Astrocyte of the spinal cord (primary cell): ENCODE results near the gene AUTS2.
A peak's percentile ranks its signal among the peaks of the same experiment; 100 is the strongest.

Experiments
- DNase-seq: peaks from one replicate; pipeline ENCODE4 v3.0.0; 2011; ENCODE audit warnings: low read depth, low spot score
- H3K4me3 ChIP-seq: 2 replicates; pipeline ENCODE4 v1.5.1; 2011; ENCODE audit warnings: low read depth, mild to moderate bottlenecking, low read length, moderate library complexity
- in situ Hi-C: cut with HindIII; loops from 2 replicates; pipeline ENCODE4 v1.10.0; 2017; ENCODE audit warnings: low sequenced_read_pairs
- TF ChIP-seq, protein P1 (sequence below): IDR thresholded peaks from 2 replicates; pipeline ENCODE4 v1.5.1; 2012; ENCODE audit warnings: low read depth, mild to moderate bottlenecking, low read length, inconsistent platforms

Gene AUTS2

DNA sequence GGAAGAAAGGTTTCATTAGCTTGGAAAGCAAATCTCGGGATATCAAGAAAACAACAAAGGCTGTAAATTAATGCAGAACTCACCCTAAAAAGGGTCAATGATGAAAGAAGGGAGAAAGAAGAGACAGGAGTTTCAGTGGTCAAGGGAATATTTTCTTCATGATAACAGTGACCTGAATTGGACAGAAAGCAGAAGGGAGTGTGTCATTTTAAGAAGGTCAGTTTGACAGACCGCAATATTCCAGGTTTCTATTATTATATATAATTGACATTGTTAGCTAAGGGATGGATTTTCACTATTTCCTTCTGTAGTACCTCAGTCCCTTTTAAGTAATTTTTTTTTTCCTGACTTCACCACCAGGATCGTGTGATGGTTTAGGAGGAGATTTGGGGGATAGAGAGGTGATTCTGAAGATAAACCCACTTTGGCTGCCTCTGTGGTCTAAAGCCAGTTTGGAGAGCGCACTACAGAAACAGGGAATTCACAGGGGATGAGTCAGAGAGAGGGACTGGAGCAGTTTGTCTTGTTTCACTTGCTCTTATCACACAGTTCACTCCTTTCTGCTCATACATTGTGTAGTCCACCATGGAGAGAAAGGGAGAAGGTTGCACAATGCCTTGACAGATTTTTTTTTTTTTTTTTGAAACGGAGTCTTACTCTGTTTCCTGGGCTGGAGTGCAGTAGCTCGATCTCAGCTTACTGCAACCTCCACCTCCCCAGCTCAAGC is 417.9 kb downstream of the AUTS2 start:
- TF ChIP-seq, protein P1, sequence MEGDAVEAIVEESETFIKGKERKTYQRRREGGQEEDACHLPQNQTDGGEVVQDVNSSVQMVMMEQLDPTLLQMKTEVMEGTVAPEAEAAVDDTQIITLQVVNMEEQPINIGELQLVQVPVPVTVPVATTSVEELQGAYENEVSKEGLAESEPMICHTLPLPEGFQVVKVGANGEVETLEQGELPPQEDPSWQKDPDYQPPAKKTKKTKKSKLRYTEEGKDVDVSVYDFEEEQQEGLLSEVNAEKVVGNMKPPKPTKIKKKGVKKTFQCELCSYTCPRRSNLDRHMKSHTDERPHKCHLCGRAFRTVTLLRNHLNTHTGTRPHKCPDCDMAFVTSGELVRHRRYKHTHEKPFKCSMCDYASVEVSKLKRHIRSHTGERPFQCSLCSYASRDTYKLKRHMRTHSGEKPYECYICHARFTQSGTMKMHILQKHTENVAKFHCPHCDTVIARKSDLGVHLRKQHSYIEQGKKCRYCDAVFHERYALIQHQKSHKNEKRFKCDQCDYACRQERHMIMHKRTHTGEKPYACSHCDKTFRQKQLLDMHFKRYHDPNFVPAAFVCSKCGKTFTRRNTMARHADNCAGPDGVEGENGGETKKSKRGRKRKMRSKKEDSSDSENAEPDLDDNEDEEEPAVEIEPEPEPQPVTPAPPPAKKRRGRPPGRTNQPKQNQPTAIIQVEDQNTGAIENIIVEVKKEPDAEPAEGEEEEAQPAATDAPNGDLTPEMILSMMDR: no peak
- H3K4me3 ChIP-seq: no peak overlapping the region
- DNase-seq: peak; percentile 42
- in situ Hi-C loops: no loop called here

- TF ChIP-seq, protein P1: no peak
- no peak for DNase-seq
- H3K4me3 ChIP-seq: no peak overlapping the region
- in situ Hi-C loops: no loop called here
Measured at GRCh38 chr7:70017357-70017756, 419.1 kb downstream of the AUTS2 start.

GRCh38 chr7:70018700-70019099 is 420.4 kb downstream of the AUTS2 start:
- no peak overlapping the region for H3K4me3 ChIP-seq
- in situ Hi-C loops: no loop called here
- TF ChIP-seq, protein P1: no peak
- no peak for DNase-seq

- TF ChIP-seq, protein P1: no peak
- DNase-seq: no peak
- in situ Hi-C loops: no loop called here
- H3K4me3 ChIP-seq: no peak overlapping the region
Measured at GRCh38 chr7:70027867-70028266, 429.6 kb downstream of the AUTS2 start.

DNA sequence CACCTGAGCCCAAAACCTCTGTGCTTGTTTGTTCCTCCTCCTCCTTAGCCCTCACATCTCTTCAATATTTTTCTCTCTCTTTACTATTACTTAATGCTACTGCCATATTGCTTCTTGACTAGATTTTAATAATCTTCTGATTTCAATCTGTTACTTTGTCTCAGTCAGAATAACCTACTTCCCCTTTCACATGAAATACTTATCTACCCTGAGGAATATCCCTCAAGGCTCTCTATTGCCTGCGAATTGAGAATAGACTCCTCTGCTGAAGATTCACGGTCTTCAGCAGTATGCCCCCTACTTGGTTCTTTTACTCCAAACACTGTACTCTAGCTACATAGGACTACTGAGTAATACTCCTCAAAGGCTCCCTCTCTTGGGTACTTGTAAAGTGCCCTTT is 430.3 kb downstream of the AUTS2 start:
- TF ChIP-seq, protein P1: no peak
- DNase-seq: no peak
- H3K4me3 ChIP-seq: no peak overlapping the region
- in situ Hi-C loops: no loop called here

DNA sequence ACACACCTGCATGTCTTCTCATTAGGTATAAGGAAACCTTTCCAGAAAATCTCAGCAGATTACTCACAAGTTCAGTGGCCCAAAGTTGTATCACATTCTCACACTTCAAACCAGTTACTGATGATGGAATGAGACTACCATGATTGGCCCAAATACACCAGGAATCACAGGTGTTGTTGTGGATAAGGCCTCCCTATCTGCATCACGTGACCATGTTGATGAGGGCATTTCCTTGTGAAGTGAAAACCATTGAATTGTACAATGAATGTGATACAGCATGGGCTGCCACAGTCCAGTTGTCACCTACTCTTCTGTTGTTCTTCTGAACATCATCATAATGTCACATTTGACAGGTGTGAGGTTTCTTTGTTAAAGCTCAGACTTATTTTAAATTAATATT is 431.7 kb downstream of the AUTS2 start:
- H3K4me3 ChIP-seq: no peak overlapping the region
- TF ChIP-seq, protein P1: no peak
- DNase-seq: no peak
- in situ Hi-C loops: no loop called here
